Measurements from ENCODE around the gene RNF2.

- no peak for TF ChIP-seq IKZF2 (IDR thresholded peaks at IDR 0.05)
- TF ChIP-seq NR2C2 (IDR thresholded peaks at IDR 0.05; ENCODE audit: borderline replicate concordance, control insufficient read depth, insufficient read length, low read depth), result no peak
- 0 out of 2 replicates have a peak, but pooled peaks have one; percentile 27 for TF ChIP-seq CBX5 (IDR thresholded peaks at IDR 0.05; ENCODE audit: low read depth)
- TF ChIP-seq CTCF (IDR thresholded peaks at IDR 0.05 in 2 of 3, conservative IDR thresholded peaks at IDR 0.05 in 1 of 3; ENCODE audit: control insufficient read depth in 2 of 3, extremely low read depth in 1 of 3, insufficient read depth in 1 of 3, low read depth in 3 of 3, low read length in 3 of 3), result no peak
- no peak for TF ChIP-seq POLR2A (IDR thresholded peaks at IDR 0.05; ENCODE audit: low read depth, low read length)
- TF ChIP-seq ATF3 (IDR thresholded peaks at IDR 0.05; ENCODE audit: borderline replicate concordance, extremely low read depth, low read depth, low read length), result no peak
- TF ChIP-seq ZBTB33 (IDR thresholded peaks at IDR 0.05), result no peak
- no peak for TF ChIP-seq TCF12 (IDR thresholded peaks at IDR 0.05; ENCODE audit: low read depth, low read length)
- TF ChIP-seq CBFB (IDR thresholded peaks at IDR 0.05; ENCODE audit: low read depth), result no peak
- TF ChIP-seq CREB1 (IDR thresholded peaks at IDR 0.05; ENCODE audit: low read depth), result no peak
- TF ChIP-seq FOS (IDR thresholded peaks at IDR 0.05; ENCODE audit: borderline replicate concordance, extremely low read depth, insufficient read length), result no peak
- TF ChIP-seq NRF1 (conservative IDR thresholded peaks at IDR 0.05; ENCODE audit: low read depth, low read length), result no peak
Observed at GRCh38 chr1:185108321-185108720, 63.0 kb downstream of the RNF2 start.

All from GM12878 (cell line).